ENCODE results near the gene RBM20. TPM values are rescaled to one million over a fixed set of nuclear protein-coding genes. Genes with fewer than 3 reads are reported as not detected.

Gene RBM20
- total RNA-seq, 4 donors from 2014 or later = 0.88 to 3.8 (median 1.9) TPM

DNA sequence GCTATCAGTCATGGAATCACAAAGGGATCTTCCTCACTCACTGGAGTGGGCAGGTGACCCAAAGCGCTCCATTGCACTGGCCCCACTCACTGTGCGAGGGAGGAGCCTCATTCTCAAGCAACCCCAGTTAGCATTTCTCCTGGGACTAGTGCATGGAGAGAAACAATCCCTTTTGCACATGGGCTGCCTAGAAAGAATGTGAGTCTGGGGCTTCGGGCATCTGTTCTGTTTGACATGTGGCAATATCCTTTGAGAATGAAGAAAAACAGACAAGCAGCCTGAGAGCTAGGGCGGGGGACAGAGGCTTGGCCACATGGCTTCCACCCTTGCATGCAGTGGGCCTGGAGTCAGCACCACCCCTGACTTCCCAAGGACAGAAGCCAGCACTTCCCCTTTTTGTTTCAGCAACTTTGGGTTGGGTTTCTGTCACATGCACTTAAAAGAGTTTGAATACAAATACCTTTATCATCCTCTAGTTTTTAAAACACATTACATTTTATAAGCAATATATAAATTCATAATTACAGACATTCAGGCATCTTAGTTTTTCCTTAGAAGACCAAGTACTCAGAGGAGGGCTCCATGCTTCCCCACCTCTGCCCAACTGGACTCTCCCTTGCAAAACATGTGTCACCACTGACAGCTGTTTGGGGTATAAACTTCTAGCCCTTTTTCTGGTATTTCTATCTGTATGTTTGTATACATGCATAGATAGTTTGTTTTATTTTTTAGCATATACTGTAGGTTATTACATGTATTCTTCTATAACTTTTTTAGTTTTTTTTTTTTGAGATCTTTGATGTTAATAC lies 73.8 kb downstream of the RBM20 start:
- no peaks in the 10 kb centered on the region for H3K27me3 ChIP-seq
- no peaks in the 10 kb centered on the region for H3K36me3 ChIP-seq
- no peaks in the 10 kb centered on the region for H3K9me3 ChIP-seq
- DNase-seq = no peak
- TF ChIP-seq, protein P1, sequence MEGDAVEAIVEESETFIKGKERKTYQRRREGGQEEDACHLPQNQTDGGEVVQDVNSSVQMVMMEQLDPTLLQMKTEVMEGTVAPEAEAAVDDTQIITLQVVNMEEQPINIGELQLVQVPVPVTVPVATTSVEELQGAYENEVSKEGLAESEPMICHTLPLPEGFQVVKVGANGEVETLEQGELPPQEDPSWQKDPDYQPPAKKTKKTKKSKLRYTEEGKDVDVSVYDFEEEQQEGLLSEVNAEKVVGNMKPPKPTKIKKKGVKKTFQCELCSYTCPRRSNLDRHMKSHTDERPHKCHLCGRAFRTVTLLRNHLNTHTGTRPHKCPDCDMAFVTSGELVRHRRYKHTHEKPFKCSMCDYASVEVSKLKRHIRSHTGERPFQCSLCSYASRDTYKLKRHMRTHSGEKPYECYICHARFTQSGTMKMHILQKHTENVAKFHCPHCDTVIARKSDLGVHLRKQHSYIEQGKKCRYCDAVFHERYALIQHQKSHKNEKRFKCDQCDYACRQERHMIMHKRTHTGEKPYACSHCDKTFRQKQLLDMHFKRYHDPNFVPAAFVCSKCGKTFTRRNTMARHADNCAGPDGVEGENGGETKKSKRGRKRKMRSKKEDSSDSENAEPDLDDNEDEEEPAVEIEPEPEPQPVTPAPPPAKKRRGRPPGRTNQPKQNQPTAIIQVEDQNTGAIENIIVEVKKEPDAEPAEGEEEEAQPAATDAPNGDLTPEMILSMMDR (IDR thresholded peaks at IDR 0.05) = no peak
- TF ChIP-seq POLR2A (IDR thresholded peaks at IDR 0.05) = no peak
- intact Hi-C loops (cut with DNase I; ENCODE audit: low total_unique reads) = no loop called here
- H3K4me3 ChIP-seq = no peak overlapping the region
- H3K27ac ChIP-seq = no peak overlapping the region
- no peaks in the 10 kb centered on the region for H3K4me1 ChIP-seq

DNA sequence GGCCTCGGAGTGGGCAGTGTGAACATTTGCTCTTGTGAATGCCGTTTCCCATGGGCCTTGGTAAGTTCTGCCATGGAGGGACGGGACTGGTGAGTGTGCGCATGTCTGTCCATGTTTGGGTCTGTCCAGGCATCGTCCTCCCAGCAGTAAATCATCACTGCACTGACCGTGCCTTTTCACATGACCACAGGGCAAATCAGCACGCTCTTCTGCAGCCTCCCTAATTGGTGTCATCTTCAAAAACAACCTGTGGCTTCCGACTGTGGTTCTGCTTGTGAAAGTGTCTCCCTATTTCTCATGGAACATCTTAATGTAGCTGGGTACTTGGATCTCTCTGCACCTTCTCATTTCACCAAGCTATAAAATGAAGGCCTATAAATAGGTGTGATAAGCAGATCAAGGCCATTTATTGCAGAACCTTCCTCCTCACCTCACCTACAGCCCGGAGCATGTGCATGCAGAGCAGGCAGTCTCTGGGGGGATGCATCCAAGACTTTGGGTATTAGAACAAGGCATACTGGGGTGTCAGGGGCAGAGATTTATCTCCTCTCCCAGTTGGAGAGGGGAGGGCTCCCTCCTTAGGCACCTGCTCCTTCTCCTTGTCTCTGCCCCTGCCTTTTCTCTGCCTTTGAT lies 77.4 kb downstream of the RBM20 start:
- Histone ChIP-seq H3K4me3 (no peak overlapping the region), H3K9me3 (no peaks in the 10 kb centered on the region), H3K27ac (no peak overlapping the region), H3K27me3 (no peaks in the 10 kb centered on the region), H3K36me3 (no peaks in the 10 kb centered on the region), H3K4me1 (no peaks in the 10 kb centered on the region)
- TF ChIP-seq, protein P1 (IDR thresholded peaks at IDR 0.05) = no peak
- TF ChIP-seq POLR2A (IDR thresholded peaks at IDR 0.05) = no peak
- intact Hi-C loops (cut with DNase I; ENCODE audit: low total_unique reads) = no loop called here
- no peak for DNase-seq

DNA sequence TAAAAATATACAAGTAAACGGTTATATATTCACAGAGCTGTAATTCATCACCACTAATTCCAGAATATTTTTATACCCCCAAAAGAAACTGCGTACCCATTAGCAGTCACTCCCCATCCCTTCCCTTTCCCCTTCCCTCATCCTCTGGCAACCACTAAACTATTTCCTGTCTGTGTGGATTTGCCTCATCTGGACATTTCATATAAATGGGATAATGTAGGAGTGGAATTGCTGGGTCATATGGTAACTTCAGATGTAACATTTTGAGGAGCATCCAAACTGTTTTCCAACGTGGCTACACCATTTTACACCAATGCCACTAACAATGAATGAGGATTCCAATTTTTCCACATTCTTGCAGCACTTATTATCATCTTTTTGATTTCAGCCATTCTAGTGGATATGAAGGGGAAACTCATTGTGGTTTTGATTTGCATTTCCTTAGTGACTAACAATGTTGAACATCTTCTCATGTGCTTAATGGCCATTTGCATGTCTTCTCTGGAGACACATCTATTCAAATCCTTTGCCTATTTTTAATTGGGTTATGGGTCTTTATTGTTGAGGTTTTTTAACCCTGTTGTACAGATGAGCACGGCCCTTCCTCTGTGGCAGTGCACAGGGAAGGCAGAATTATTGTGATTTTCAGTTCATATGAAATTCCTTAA lies 79.2 kb downstream of the RBM20 start:
- no peaks in the 10 kb centered on the region for H3K9me3 ChIP-seq
- intact Hi-C loops (cut with DNase I; ENCODE audit: low total_unique reads) = no loop called here
- H3K27me3 ChIP-seq = no peaks in the 10 kb centered on the region
- no peak overlapping the region for H3K27ac ChIP-seq
- H3K4me1 ChIP-seq = no peaks in the 10 kb centered on the region
- DNase-seq = no peak
- no peak overlapping the region for H3K4me3 ChIP-seq
- no peaks in the 10 kb centered on the region for H3K36me3 ChIP-seq
- TF ChIP-seq POLR2A (IDR thresholded peaks at IDR 0.05) = no peak
- TF ChIP-seq, protein P1 (IDR thresholded peaks at IDR 0.05) = no peak

DNA sequence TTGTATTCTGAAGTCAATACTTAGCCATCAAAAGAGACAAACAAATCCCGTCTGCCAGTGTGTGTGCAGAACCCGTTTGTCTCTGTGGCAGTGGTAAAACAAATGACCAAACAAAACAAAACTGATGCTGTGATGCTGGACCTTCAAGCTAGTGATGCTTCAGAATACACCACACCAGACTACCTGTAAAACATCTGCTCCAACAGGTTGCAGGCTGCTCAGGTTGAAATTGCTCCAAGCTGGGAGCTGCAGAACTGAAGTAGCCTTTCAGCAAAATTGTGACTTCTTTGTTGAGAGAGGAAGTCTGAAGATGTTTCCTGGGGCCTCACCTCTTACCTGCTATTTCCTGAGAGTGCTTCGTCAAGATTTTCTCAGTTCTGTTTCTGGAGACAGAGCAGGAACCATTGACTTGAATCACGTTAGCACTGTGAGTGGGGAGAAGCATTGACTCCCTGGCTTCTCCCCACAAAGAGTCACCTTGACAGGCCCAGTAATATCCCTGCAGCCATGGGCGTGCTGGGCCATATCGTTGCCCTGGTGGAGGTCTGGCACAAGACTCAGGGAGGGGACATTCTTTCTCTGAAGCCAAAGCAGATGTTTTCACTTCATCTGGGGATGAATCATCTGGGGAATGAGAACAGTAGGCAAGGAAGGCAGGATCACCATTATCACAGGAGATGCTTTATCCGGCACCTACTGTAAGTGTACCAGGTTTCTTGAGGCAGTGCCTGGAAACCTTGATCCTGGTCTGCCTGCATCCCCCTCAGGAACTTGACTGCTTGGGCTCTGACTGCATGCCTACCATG lies 80.2 kb downstream of the RBM20 start:
- no peak overlapping the region for H3K4me3 ChIP-seq
- H3K27me3 ChIP-seq = no peaks in the 10 kb centered on the region
- no peak for DNase-seq
- no peaks in the 10 kb centered on the region for H3K9me3 ChIP-seq
- H3K4me1 ChIP-seq = no peaks in the 10 kb centered on the region
- H3K27ac ChIP-seq = no peak overlapping the region
- H3K36me3 ChIP-seq = no peaks in the 10 kb centered on the region
- no peak for TF ChIP-seq POLR2A (IDR thresholded peaks at IDR 0.05)
- TF ChIP-seq, protein P1 (IDR thresholded peaks at IDR 0.05) = no peak
- intact Hi-C loops (cut with DNase I; ENCODE audit: low total_unique reads) = no loop called here

Measured in uterus (tissue), 4 donors.